NCI-H524 treated with DMSO at 0.1 percent for 48 hours (cell line): ENCODE data around the gene POLK.
"Not testable (repeated sequence)": the region's sequence is repeated elsewhere in the genome, so short reads cannot be mapped to it uniquely, and the experiment has no call there.

Experiments used
- DNase-seq: peaks from one replicate; lab custom pipeline; 2025; lab: John Stamatoyannopoulos, UW

POLK gene

GRCh38 chr5:75551471-75551870 is 39.8 kb downstream of the POLK start:
- DNase-seq, result no peak

- DNase-seq, result no peak
Observed at GRCh38 chr5:75552764-75553163, 41.1 kb downstream of the POLK start.

GRCh38 chr5:75553358-75553757 is 41.7 kb downstream of the POLK start:
- DNase-seq, result no peak

GRCh38 chr5:75558221-75558620 is 46.5 kb downstream of the POLK start:
- no peak for DNase-seq

GRCh38 chr5:75558981-75559632 is 47.4 kb downstream of the POLK start:
- no peak for DNase-seq

- not testable (repeated sequence) for DNase-seq
Observed at GRCh38 chr5:75560655-75561054, 49.0 kb downstream of the POLK start.

GRCh38 chr5:75565991-75566709 is 54.5 kb downstream of the POLK start:
- DNase-seq, result not testable (repeated sequence)

GRCh38 chr5:75566710-75567309 is 55.1 kb downstream of the POLK start:
- no peak for DNase-seq

GRCh38 chr5:75567710-75568109 is 56.0 kb downstream of the POLK start:
- DNase-seq, result no peak

GRCh38 chr5:75568202-75568601 is 56.5 kb downstream of the POLK start:
- no peak for DNase-seq

- DNase-seq, result no peak
Observed at GRCh38 chr5:75571547-75571946, 59.9 kb downstream of the POLK start.

GRCh38 chr5:75574791-75575190 is 63.1 kb downstream of the POLK start:
- DNase-seq, result no peak

GRCh38 chr5:75578280-75578679 is 66.6 kb downstream of the POLK start:
- DNase-seq, result not testable (repeated sequence)

- DNase-seq, result no peak
Observed at GRCh38 chr5:75584641-75585040, 73.0 kb downstream of the POLK start.

- DNase-seq, result peak; percentile 6
Observed at GRCh38 chr5:75588666-75589065, 77.0 kb downstream of the POLK start.

- no peak for DNase-seq
Observed at GRCh38 chr5:75600535-75600934, 88.8 kb downstream of the POLK start.

- no peak for DNase-seq
Observed at GRCh38 chr5:75601567-75601966, 89.9 kb downstream of the POLK start.

GRCh38 chr5:75601996-75602395 is 90.3 kb downstream of the POLK start:
- no peak for DNase-seq

- DNase-seq, result no peak
Observed at GRCh38 chr5:75603371-75603770, 91.7 kb downstream of the POLK start.

GRCh38 chr5:75603821-75604220 is 92.1 kb downstream of the POLK start:
- no peak for DNase-seq

GRCh38 chr5:75607341-75607740 is 95.7 kb downstream of the POLK start:
- not testable (repeated sequence) for DNase-seq

GRCh38 chr5:75608870-75609269 is 97.2 kb downstream of the POLK start:
- no peak for DNase-seq

- no peak for DNase-seq
Observed at GRCh38 chr5:75610201-75610600, 98.5 kb downstream of the POLK start.
